CD14-positive monocyte (primary cell): ENCODE results near the gene STARD13. TPM values are rescaled to one million over a fixed set of nuclear protein-coding genes. Genes with fewer than 3 reads are reported as not detected.

ENCODE experiments used
- DNase-seq, 3 donors: peaks; one replicate each; pipeline ENCODE4 v3.0.0-alpha.2; 2011 to 2022
- H2AFZ ChIP-seq: 2 replicates; pipeline ENCODE4 v1.6.0; 2012; ENCODE audit warnings: mild to moderate bottlenecking, low read depth, low read length, inconsistent platforms; ENCODE audit not compliant: insufficient read depth, poor library complexity, severe bottlenecking
- H3K27ac ChIP-seq, 2 donors: 1 replicate in 1 of 2; 2 replicates in 1 of 2; pipeline ENCODE4 v1.5.1; 2012 to 2013; ENCODE audit warnings: low read length in 2 of 2, control low read depth in 1 of 2, inconsistent platforms in 1 of 2, low read depth in 1 of 2, mild to moderate bottlenecking in 1 of 2
- H3K27me3 ChIP-seq, 2 donors: one replicate each; pipeline versions ENCODE4 v1.6.0 to v1.6.1; 2011 to 2013; ENCODE audit warnings: low read length in 2 of 2; ENCODE audit not compliant: control insufficient read depth in 2 of 2, insufficient read depth in 2 of 2
- H3K36me3 ChIP-seq, 2 donors: replicated peaks in 1 of 2; 1 replicate in 1 of 2; 2 replicates in 1 of 2; pipeline versions ENCODE4 v1.5.1 to v1.6.1; 2012 to 2013; ENCODE audit warnings: low read length in 2 of 2, control low read depth in 1 of 2, inconsistent platforms in 1 of 2, mild to moderate bottlenecking in 1 of 2; ENCODE audit not compliant: insufficient read depth in 2 of 2, control insufficient read depth in 1 of 2
- H3K4me1 ChIP-seq, 2 donors: 1 replicate in 1 of 2; 2 replicates in 1 of 2; pipeline versions ENCODE4 v1.5.1 to v1.6.1; 2012 to 2013; ENCODE audit warnings: low read length in 2 of 2, control low read depth in 1 of 2, inconsistent platforms in 1 of 2, mild to moderate bottlenecking in 1 of 2, moderate library complexity in 1 of 2; ENCODE audit not compliant: insufficient read depth in 2 of 2, control insufficient read depth in 1 of 2
- H3K4me2 ChIP-seq: replicated peaks from 2 replicates; pipeline ENCODE3; 2012; ENCODE audit warnings: low read length, moderate library complexity, mild to moderate bottlenecking; ENCODE audit not compliant: poor library complexity, severe bottlenecking; ENCODE audit errors: extremely low read depth
- H3K4me3 ChIP-seq, 3 experiments: fragments of 200-600 bp in 1 of 3; sonication (generic) in 1 of 3; replicated peaks in 1 of 3; 1 replicate in 2 of 3; 2 replicates in 1 of 3; pipeline ENCODE4 v1.5.1; 2011 to 2013; ENCODE audit warnings: low read length in 3 of 3, mild to moderate bottlenecking in 3 of 3, control low read depth in 2 of 3, low read depth in 2 of 3, inconsistent platforms in 1 of 3, moderate library complexity in 1 of 3
- H3K79me2 ChIP-seq: 2 replicates; pipeline ENCODE4 v1.6.0; 2012; ENCODE audit warnings: mild to moderate bottlenecking, control low read depth, inconsistent platforms, low read length, moderate library complexity; ENCODE audit not compliant: insufficient read depth
- H3K9ac ChIP-seq: 2 replicates; pipeline ENCODE4 v1.6.0; 2017; ENCODE audit warnings: low read length, mild to moderate bottlenecking; ENCODE audit not compliant: insufficient read depth, poor library complexity, severe bottlenecking
- H3K9me3 ChIP-seq, 2 donors: replicated peaks in 1 of 2; 1 replicate in 1 of 2; 2 replicates in 1 of 2; pipeline versions ENCODE4 v1.5.1 to v1.6.1; 2012 to 2013; ENCODE audit warnings: low read length in 2 of 2, control low read depth in 1 of 2; ENCODE audit not compliant: control insufficient read depth in 1 of 2, insufficient read depth in 1 of 2
- H4K20me1 ChIP-seq: 2 replicates; pipeline ENCODE4 v1.6.0; 2012; ENCODE audit warnings: mild to moderate bottlenecking, low read length, control low read depth, moderate library complexity; ENCODE audit not compliant: insufficient read depth
- H3K27ac Mint-ChIP-seq, 7 donors: one replicate each; pipeline ENCODE4 v1.8.0; 2020; ENCODE audit warnings: mild to moderate bottlenecking in 7 of 7, mixed read lengths in 7 of 7, moderate library complexity in 6 of 7, inconsistent platforms in 2 of 7
- H3K27me3 Mint-ChIP-seq, 3 donors: one replicate each; pipeline ENCODE4 v1.8.0; 2021 to 2022; ENCODE audit warnings: low read depth in 3 of 3, mild to moderate bottlenecking in 3 of 3, mixed read lengths in 3 of 3, moderate library complexity in 3 of 3, inconsistent platforms in 1 of 3
- H3K36me3 Mint-ChIP-seq, 2 donors: one replicate each; pipeline ENCODE4 v1.8.0; 2020; ENCODE audit warnings: mixed read lengths in 2 of 2, inconsistent platforms in 1 of 2, mild to moderate bottlenecking in 1 of 2
- H3K4me1 Mint-ChIP-seq: one replicate; pipeline ENCODE4 v1.8.0; 2020; ENCODE audit warnings: mild to moderate bottlenecking, mixed read lengths
- H3K4me3 Mint-ChIP-seq, 2 donors: one replicate each; pipeline ENCODE4 v1.8.0; 2020; ENCODE audit warnings: mild to moderate bottlenecking in 2 of 2, mixed read lengths in 2 of 2, moderate library complexity in 1 of 2
- H3K9me3 Mint-ChIP-seq, 7 donors: one replicate each; pipeline ENCODE4 v1.8.0; 2020 to 2022; ENCODE audit warnings: mixed read lengths in 7 of 7, mild to moderate bottlenecking in 6 of 7, moderate library complexity in 6 of 7, inconsistent platforms in 2 of 7
- CTCF ChIP-seq: fragments of 200-600 bp; IDR thresholded peaks from one replicate; pipeline ENCODE4 v1.8.0; 2022; ENCODE audit warnings: antibody characterized with exemption, mild to moderate bottlenecking
- WGBS: methylation state at CpG from one replicate; pipeline ENCODE4 v1.1.5; 2013; ENCODE audit warnings: missing lambda C conversion rate; ENCODE audit not compliant: insufficient coverage; 5-methylcytosine and 5-hydroxymethylcytosine counted together
- intact Hi-C, 2 donors: fragments of 100-400 bp; cut with micrococcal nuclease; formaldehyde crosslinking; loops; one replicate each; pipeline versions ENCODE4 v1.15.0 to v1.15.1; 2023
- polyA plus RNA-seq, 3 donors: library from polyadenylated mRNA; depleted of rRNA in 1 of 3; unstranded in 2 of 3; stranded (reverse) in 1 of 3; fragments of 300-500 nt in 2 of 3; fragments of >200 nt in 1 of 3; fragmentation: Illumina TruSeq in 2 of 3; gene quantifications; 1 replicate in 2 of 3; 2 replicates in 1 of 3; pipeline ENCODE4 v1.2.3, GENCODE V29; 2012 to 2021

The STARD13 gene
- polyA plus RNA-seq, 3 donors = 0.37 to 0.69 (median 0.60) TPM

GRCh38 chr13:33323801-33324510 is 38.4 kb upstream of the STARD13 start:
- H3K9me3 Mint-ChIP-seq = peaks cover 0 to 2% (median 0%) of the 10 kb centered on the region in 7 donors
- no peak for DNase-seq
- H2AFZ ChIP-seq = no peak overlapping the region
- H3K36me3 ChIP-seq = no peaks in the 10 kb centered on the region
- no peaks in the 10 kb centered on the region for H3K36me3 Mint-ChIP-seq
- H3K27me3 Mint-ChIP-seq = no peaks in the 10 kb centered on the region
- no peak overlapping the region for H3K27ac Mint-ChIP-seq
- no peak overlapping the region for H3K27ac ChIP-seq
- no peaks in the 10 kb centered on the region for H4K20me1 ChIP-seq
- H3K9ac ChIP-seq = no peak overlapping the region
- intact Hi-C loops = no loop called here
- no peaks in the 10 kb centered on the region for H3K4me1 Mint-ChIP-seq
- no peak overlapping the region for H3K4me2 ChIP-seq
- H3K4me1 ChIP-seq = no peaks in the 10 kb centered on the region
- no peaks in the 10 kb centered on the region for H3K27me3 ChIP-seq
- WGBS = 91% methylated on average over 1 of the region's 7 CpGs
- H3K4me3 Mint-ChIP-seq = no peak overlapping the region
- H3K4me3 ChIP-seq = no peak overlapping the region
- TF ChIP-seq CTCF = no peak
- no peaks in the 10 kb centered on the region for H3K79me2 ChIP-seq
- no peaks in the 10 kb centered on the region for H3K9me3 ChIP-seq

- Histone ChIP-seq H2AFZ (no peak overlapping the region), H3K4me1 (no peaks in the 10 kb centered on the region), H3K9ac (no peak overlapping the region), H3K36me3 (no peaks in the 10 kb centered on the region), H3K4me2 (no peak overlapping the region), H4K20me1 (no peaks in the 10 kb centered on the region), H3K27me3 (no peaks in the 10 kb centered on the region), H3K79me2 (no peaks in the 10 kb centered on the region), H3K27ac (no peak overlapping the region), H3K4me3 (no peak overlapping the region), H3K9me3 (no peaks in the 10 kb centered on the region)
- no peaks in the 10 kb centered on the region for H3K36me3 Mint-ChIP-seq
- no peak for DNase-seq
- TF ChIP-seq CTCF = no peak
- H3K4me1 Mint-ChIP-seq = no peaks in the 10 kb centered on the region
- H3K27ac Mint-ChIP-seq = no peak overlapping the region
- peaks cover 0 to 8% (median 4%) of the 10 kb centered on the region in 7 donors for H3K9me3 Mint-ChIP-seq
- intact Hi-C loops = no loop called here
- H3K4me3 Mint-ChIP-seq = no peak overlapping the region
- 97% methylated on average over 5 of the region's 7 CpGs for WGBS
- no peaks in the 10 kb centered on the region for H3K27me3 Mint-ChIP-seq
These were observed 37.6 kb upstream of the STARD13 start for GRCh38 chr13:33322965-33323668.
